Fibroblast of lung (primary cell): ENCODE data around the gene GSTA5. TPM values are rescaled to one million over a fixed set of nuclear protein-coding genes. Genes with fewer than 3 reads are reported as not detected.

Experiments
- DNase-seq, 2 donors: peaks; one replicate each; pipeline versions ENCODE4 v3.0.0 to v3.0.0-alpha.2; 2010; ENCODE audit warnings: low read depth in 2 of 2
- H2AFZ ChIP-seq: 2 replicates; pipeline ENCODE4 v1.5.1; 2012; ENCODE audit warnings: low read length, control low read depth, inconsistent platforms
- H3K27ac ChIP-seq: 2 replicates; pipeline ENCODE4 v1.5.1; 2011; ENCODE audit warnings: low read length, control low read depth; ENCODE audit not compliant: insufficient read depth
- H3K27me3 ChIP-seq: 2 replicates; pipeline ENCODE4 v1.5.1; 2011; ENCODE audit warnings: mild to moderate bottlenecking, low read length; ENCODE audit not compliant: control insufficient read depth, insufficient read depth
- H3K36me3 ChIP-seq: 2 replicates; pipeline ENCODE4 v1.5.1; 2011; ENCODE audit warnings: low read length; ENCODE audit not compliant: control insufficient read depth, insufficient read depth
- H3K4me1 ChIP-seq: 2 replicates; pipeline ENCODE4 v1.5.1; 2011; ENCODE audit warnings: low read length; ENCODE audit not compliant: control insufficient read depth, insufficient read depth; ENCODE audit errors: extremely low read depth
- H3K4me2 ChIP-seq: 2 replicates; pipeline ENCODE4 v1.5.1; 2011; ENCODE audit warnings: low read length, control low read depth; ENCODE audit not compliant: insufficient read depth; ENCODE audit errors: extremely low read depth
- H3K4me3 ChIP-seq, 4 experiments: fragments of 200-600 bp in 1 of 4; sonication (generic) in 1 of 4; replicated peaks in 1 of 4; 2 replicates each; pipeline ENCODE4 v1.5.1; 2011 to 2016; ENCODE audit warnings: low read length in 4 of 4, low read depth in 3 of 4, mild to moderate bottlenecking in 3 of 4, control low read depth in 2 of 4, inconsistent platforms in 1 of 4, mixed read lengths in 1 of 4; ENCODE audit not compliant: insufficient read depth in 1 of 4; ENCODE audit errors: control extremely low read depth in 1 of 4
- H3K79me2 ChIP-seq: 2 replicates; pipeline ENCODE4 v1.5.1; 2012; ENCODE audit warnings: mild to moderate bottlenecking, low read length, inconsistent platforms; ENCODE audit not compliant: control insufficient read depth, insufficient read depth
- H3K9ac ChIP-seq: 2 replicates; pipeline ENCODE4 v1.5.1; 2011; ENCODE audit warnings: mild to moderate bottlenecking, low read length, control low read depth; ENCODE audit not compliant: insufficient read depth
- H3K9me3 ChIP-seq: 2 replicates; pipeline ENCODE4 v1.5.1; 2012; ENCODE audit warnings: low read depth, low read length; ENCODE audit not compliant: control insufficient read depth, insufficient read depth
- H4K20me1 ChIP-seq: 2 replicates; pipeline ENCODE4 v1.5.1; 2011; ENCODE audit warnings: low read length; ENCODE audit not compliant: control insufficient read depth, insufficient read depth; ENCODE audit errors: extremely low read depth
- EZH2 ChIP-seq: IDR thresholded peaks from 2 replicates; pipeline ENCODE4 v1.5.1; 2012; ENCODE audit warnings: low read length, control low read depth, mild to moderate bottlenecking; ENCODE audit errors: missing control alignments
- polyA minus RNA-seq: library from RNA; depleted of rRNA, polyadenylated mRNA; stranded (reverse); fragments of >200 nt; gene quantifications from 2 replicates; pipeline ENCODE4 v1.2.3, GENCODE V29; 2011; ENCODE audit warnings: low replicate concordance
- polyA plus RNA-seq, 2 donors: library from polyadenylated mRNA; depleted of rRNA in 1 of 2; stranded (reverse) in 1 of 2; unstranded in 1 of 2; fragments of >200 nt; gene quantifications; 2 replicates each; pipeline ENCODE4 v1.2.1, GENCODE V29; 2011 to 2012; ENCODE audit warnings: missing spikeins in 1 of 2
- total RNA-seq: library from RNA; depleted of rRNA; stranded (reverse); fragments of >200 nt; gene quantifications from 2 replicates; pipeline ENCODE4 v1.2.1, GENCODE V29; 2014
- TF ChIP-seq, protein P1 (sequence below), 2 donors: IDR thresholded peaks in 1 of 2; conservative IDR thresholded peaks in 1 of 2; 1 replicate in 1 of 2; 2 replicates in 1 of 2; pipeline ENCODE4 v1.5.1; 2011 to 2012; ENCODE audit warnings: low read length in 2 of 2, control low read depth in 1 of 2, inconsistent platforms in 1 of 2, low read depth in 1 of 2, mild to moderate bottlenecking in 1 of 2

The GSTA5 gene
- not detected in 2 replicates for total RNA-seq
- not detected in 2 replicates for polyA plus RNA-seq
- polyA plus RNA-seq (2012) = not detected in 2 replicates
- polyA minus RNA-seq = not detected in 2 replicates

DNA sequence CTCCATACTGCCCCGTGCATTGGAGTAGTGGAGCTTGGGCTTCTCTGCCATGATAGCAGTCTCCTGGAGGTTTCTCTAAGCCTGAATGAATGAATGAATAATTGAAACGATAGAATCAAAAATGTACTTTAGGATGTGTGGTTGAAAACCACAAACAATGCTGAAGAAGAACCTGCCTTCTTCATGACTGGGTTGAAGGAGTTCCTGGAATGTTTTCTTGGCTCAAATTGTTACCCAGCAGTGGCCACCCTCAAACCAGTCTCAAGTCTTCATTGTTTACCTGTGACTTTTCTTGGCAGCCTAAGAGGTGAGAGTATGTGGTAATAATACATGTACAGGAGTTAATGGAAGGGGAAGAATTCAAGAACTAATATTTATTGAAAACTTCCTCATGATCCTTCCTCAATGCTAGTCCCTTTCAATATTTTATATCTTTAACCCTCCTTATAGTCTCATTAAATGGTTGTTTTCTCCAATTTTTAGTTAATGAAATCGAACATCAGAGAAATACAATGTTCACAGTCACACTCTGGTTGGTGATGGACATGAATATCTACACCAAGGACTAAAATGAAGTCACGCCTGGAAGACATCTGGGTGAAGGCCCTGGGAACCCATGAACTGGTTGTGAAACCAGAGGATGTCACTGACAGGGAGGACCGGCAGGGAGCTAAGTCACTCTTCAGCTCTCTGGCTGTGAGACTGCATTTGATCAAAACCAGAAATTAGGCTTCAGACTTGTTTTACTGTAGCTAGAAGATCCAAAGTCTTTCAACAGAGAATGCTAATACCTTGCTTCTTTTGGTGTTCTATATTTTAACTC is at the start of gene GSTA5:
TSS of gene GSTA5 (minus strand) at position 51 of the 823 bp plus-strand sequence.
- Histone ChIP-seq H3K9me3 (no peaks in the 10 kb centered on the region), H3K79me2 (no peaks in the 10 kb centered on the region), H3K9ac (no peak within 1 kb of the TSS), H3K27ac (no peak within 1 kb of the TSS), H3K4me2 (no peak within 1 kb of the TSS), H4K20me1 (no peaks in the 10 kb centered on the region), H3K27me3 (no peaks in the 10 kb centered on the region), H3K4me1 (no peaks in the 10 kb centered on the region), H3K36me3 (no peaks in the 10 kb centered on the region), H2AFZ (no peak within 1 kb of the TSS), H3K4me3 (no peak within 1 kb of the TSS)
- no peak for TF ChIP-seq EZH2
- TF ChIP-seq, protein P1, sequence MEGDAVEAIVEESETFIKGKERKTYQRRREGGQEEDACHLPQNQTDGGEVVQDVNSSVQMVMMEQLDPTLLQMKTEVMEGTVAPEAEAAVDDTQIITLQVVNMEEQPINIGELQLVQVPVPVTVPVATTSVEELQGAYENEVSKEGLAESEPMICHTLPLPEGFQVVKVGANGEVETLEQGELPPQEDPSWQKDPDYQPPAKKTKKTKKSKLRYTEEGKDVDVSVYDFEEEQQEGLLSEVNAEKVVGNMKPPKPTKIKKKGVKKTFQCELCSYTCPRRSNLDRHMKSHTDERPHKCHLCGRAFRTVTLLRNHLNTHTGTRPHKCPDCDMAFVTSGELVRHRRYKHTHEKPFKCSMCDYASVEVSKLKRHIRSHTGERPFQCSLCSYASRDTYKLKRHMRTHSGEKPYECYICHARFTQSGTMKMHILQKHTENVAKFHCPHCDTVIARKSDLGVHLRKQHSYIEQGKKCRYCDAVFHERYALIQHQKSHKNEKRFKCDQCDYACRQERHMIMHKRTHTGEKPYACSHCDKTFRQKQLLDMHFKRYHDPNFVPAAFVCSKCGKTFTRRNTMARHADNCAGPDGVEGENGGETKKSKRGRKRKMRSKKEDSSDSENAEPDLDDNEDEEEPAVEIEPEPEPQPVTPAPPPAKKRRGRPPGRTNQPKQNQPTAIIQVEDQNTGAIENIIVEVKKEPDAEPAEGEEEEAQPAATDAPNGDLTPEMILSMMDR (conservative IDR thresholded peaks at IDR 0.05 in 1 of 2, IDR thresholded peaks at IDR 0.05 in 1 of 2; ENCODE audit: low read depth in 1 of 2, low read length in 2 of 2) = no peak
- DNase-seq = peak in 1 of 2 donors; percentile 72

DNA sequence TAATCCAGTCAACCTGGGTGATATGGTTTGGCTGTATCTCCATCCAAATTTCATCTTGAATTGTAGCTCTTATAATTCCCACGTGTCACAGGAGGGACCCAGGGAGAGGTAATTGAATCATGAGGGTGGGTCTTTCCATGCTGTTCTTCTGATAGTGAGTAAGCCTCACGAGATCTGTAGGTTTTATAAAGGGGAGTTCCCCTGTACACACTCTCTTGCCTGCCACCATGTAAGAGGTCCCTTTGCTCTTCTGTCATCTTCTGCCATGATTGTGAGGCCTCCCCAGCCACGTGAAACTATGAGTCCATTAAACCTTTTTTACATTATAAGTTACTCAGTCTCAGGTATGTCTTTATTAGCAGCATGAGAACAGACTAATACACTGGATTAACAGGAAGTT is 49.4 kb upstream of the GSTA5 start:
- no peaks in the 10 kb centered on the region for H3K36me3 ChIP-seq

DNA sequence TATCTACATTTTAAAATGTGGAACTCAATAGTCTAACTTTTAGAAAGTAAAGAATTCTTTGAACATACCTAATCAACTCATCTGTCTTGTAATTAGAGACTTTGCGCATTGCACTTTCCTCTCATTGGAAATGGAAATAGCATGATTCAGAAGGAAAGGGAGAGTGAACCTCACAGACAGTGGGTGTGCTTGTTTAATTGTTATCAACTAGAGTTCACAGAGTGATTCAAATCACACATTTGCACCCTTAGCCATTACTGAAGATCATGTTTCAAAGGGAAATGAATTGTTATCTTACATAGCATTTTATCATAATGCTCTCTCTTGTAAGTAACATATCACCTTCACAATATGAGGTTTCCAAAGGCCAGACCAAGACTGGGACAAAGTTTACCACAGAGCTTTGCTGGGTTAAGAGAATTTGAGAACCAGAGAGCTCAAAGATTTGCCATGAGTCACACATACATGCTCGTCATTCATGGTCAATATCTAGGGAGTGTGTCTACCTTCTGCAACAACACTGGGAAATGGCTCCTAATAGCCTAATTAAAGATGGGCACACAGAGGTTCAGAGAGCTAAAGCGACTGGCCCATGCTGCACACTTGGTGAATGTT is 47.4 kb upstream of the GSTA5 start:
- Histone ChIP-seq H2AFZ (no peak overlapping the region), H3K27me3 (no peaks in the 10 kb centered on the region), H3K79me2 (no peaks in the 10 kb centered on the region), H4K20me1 (no peaks in the 10 kb centered on the region), H3K4me3 (no peak overlapping the region), H3K27ac (no peak overlapping the region), H3K9me3 (no peaks in the 10 kb centered on the region), H3K4me2 (no peak overlapping the region), H3K36me3 (no peaks in the 10 kb centered on the region), H3K4me1 (no peaks in the 10 kb centered on the region), H3K9ac (no peak overlapping the region)
- TF ChIP-seq EZH2 = no peak
- TF ChIP-seq, protein P1 (conservative IDR thresholded peaks at IDR 0.05 in 1 of 2, IDR thresholded peaks at IDR 0.05 in 1 of 2; ENCODE audit: low read depth in 1 of 2, low read length in 2 of 2) = no peak
- peak; percentile 20 to 60 for DNase-seq

More for the DNA sequence above, 49.4 kb upstream of the GSTA5 start:
- Histone ChIP-seq H3K9me3 (no peaks in the 10 kb centered on the region), H3K4me2 (no peak overlapping the region), H3K27me3 (no peaks in the 10 kb centered on the region), H3K9ac (no peak overlapping the region), H3K27ac (no peak overlapping the region), H3K4me3 (no peak overlapping the region), H2AFZ (no peak overlapping the region), H3K79me2 (no peaks in the 10 kb centered on the region), H4K20me1 (no peaks in the 10 kb centered on the region), H3K4me1 (no peaks in the 10 kb centered on the region)
- DNase-seq = no peak
- TF ChIP-seq EZH2 = no peak
- TF ChIP-seq, protein P1 (conservative IDR thresholded peaks at IDR 0.05 in 1 of 2, IDR thresholded peaks at IDR 0.05 in 1 of 2; ENCODE audit: low read depth in 1 of 2, low read length in 2 of 2) = no peak
